ENCODE measurements around the gene LSM11.
"Not testable (repeated sequence)": the region's sequence is repeated elsewhere in the genome, so short reads cannot be mapped to it uniquely, and the experiment has no call there.

The LSM11 gene

DNA sequence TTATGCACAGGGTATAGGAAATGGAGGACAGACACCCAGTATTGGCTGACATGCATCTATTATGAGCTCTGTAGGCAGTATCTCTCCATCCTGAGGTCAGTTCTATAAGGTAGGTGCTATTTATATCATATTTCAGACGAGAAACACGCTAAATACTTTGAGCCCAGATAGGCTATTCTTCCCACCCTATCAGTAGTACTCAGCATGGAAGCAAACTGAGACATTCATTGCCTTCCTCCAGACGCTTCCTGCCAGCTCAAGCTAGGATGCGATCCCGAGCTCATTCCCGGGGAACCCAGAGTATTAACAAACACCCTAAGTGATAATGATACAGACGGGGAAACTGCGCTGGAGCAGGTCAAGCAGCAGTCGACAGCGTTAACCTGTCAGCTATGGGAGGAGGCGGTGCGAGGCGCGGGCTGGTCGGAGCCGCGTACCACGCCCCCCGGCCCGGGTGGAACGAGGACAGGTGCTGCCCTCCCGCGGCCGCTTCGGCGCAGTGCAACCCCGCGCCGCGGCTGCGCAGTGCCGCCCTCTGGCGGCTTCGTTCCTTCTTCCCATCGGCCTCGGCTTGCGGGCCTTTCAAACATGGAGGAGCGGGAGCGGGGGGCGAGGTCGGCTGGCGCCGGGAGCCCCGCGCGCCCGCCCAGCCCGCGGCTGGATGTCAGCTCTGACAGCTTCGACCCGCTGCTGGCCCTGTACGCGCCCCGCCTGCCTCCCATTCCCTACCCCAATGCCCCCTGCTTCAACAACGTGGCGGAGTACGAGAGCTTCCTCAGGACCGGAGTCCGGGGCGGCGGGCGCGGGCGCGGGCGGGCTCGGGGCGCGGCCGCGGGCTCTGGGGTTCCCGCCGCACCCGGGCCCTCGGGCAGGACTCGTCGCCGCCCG is at the start of gene LSM11:
Gene LSM11, plus strand, starts transcription at position 550 of the 888 bp plus-strand sequence. Its CDS starts 39 bp downstream, at position 589.
- TF ChIP-seq, protein P1, sequence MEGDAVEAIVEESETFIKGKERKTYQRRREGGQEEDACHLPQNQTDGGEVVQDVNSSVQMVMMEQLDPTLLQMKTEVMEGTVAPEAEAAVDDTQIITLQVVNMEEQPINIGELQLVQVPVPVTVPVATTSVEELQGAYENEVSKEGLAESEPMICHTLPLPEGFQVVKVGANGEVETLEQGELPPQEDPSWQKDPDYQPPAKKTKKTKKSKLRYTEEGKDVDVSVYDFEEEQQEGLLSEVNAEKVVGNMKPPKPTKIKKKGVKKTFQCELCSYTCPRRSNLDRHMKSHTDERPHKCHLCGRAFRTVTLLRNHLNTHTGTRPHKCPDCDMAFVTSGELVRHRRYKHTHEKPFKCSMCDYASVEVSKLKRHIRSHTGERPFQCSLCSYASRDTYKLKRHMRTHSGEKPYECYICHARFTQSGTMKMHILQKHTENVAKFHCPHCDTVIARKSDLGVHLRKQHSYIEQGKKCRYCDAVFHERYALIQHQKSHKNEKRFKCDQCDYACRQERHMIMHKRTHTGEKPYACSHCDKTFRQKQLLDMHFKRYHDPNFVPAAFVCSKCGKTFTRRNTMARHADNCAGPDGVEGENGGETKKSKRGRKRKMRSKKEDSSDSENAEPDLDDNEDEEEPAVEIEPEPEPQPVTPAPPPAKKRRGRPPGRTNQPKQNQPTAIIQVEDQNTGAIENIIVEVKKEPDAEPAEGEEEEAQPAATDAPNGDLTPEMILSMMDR (conservative IDR thresholded peaks at IDR 0.05; ENCODE audit: low read depth): peak; percentile 100
- CTCF ChIA-PET: interaction anchor here (0.5 to 2.2 kb wide), 50 partner anchors 9 to 1364 kb away, joined by 3 to 15 read pairs (median 4); partner anchors contain the start of gene THG1L
- peak within 1 kb of the TSS; percentile 64 for H3K27ac ChIP-seq

DNA sequence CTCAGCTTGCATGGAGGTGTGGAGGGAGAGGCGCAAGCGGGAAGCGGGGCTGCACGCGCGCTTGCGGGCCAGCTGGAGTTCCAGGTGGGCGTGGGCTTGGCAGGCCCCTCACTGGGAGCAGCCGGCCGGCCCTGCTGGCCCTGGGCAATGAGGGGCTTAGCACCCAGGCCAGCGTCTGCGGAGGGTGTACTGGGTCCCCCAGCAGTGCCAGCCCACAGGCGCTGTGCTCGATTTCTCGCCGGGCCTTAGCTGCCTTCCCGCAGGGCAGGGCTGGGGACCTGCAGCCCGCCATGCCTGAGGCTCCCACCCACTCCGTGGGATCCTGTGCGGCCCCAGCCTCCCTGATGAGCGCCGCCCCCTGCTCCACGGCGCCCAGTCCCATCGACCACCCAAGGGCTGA is 49.7 kb upstream of the LSM11 start:
- DNase-seq (ENCODE audit: low spot score); POLR2A ChIA-PET (ENCODE audit: low non-redundant PET); H3K27ac ChIP-seq; CTCF ChIA-PET: not testable (repeated sequence)

More for the DNA sequence above, at the start of gene LSM11:
- POLR2A ChIA-PET (ENCODE audit: low non-redundant PET): interaction anchor here (0.9 kb wide), 1 partner anchor 12 kb away, joined by 4 read pairs; the partner anchor contains the start of gene THG1L
- peak; percentile 98 for DNase-seq (ENCODE audit: low spot score)

DNA sequence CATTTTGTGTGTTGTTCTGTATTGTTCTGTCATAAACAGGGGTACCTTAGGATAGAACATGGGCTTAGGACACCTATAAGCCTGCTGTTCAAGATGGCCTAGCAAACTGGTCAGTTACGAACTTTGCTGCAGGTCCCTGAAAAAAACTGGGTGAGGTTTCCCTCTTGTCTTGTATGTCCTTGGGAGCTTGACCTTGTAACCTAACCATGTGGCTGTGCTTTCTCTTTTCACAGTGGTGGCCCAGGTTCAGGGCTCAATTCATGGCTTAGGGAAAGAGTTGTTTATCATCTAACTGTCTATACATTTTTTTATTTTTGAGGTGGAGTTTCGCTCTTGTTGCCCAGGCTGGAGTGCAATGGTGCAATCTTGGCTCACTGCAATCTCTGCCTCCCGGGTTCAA is 47.4 kb upstream of the LSM11 start:
- ChIA-PET POLR2A (ENCODE audit: low non-redundant PET) (interaction anchor here (0.7 kb wide), 1 partner anchor 88 kb away, joined by 3 read pairs; no protein-coding TSS in a partner anchor), CTCF (interaction anchor here (0.6 to 0.9 kb wide), 2 partner anchors 27 to 142 kb away, joined by 3 to 4 read pairs; no protein-coding TSS in a partner anchor)
- not testable (repeated sequence) for H3K27ac ChIP-seq; DNase-seq (ENCODE audit: low spot score)

DNA sequence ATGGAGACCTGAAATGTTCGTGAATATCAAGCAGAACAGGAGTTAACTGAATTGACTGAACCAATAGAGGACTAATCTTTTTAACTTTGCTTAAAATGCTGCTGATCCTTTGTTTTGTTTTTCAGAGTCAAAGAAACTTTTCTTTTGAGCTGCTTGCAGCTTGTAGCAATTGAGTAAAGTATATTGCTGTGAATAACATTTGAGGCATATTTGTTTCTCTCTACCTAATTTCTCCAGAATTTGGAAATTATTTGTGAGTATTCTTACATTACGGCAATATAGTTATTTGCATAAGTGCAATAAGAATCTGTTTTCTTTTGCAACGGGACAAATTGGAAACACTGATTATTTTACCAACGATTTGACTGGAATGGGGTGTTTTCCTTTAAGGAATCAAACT is 44.8 kb upstream of the LSM11 start:
- DNase-seq (ENCODE audit: low spot score); H3K27ac ChIP-seq; POLR2A ChIA-PET (ENCODE audit: low non-redundant PET); CTCF ChIA-PET: not testable (repeated sequence)

DNA sequence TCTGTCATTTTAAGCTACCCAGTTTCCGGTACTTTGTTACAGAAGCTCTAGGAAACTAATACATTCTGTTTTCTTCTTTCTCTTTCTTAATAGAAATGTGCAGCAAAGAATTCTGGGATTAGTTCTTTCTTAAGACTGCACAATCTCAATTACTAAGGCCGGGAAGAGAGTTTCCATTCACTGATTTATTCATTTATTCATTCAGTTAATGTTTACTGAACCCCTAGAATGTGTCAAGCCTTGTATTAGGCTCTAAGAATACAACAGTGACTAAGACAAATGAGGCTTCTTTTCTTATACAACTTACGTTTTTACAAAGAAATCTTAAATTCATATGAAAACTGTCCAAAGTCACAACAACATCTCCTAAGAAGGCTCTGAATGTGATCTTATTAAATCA is 39.8 kb upstream of the LSM11 start:
- TF ChIP-seq, protein P1 (conservative IDR thresholded peaks at IDR 0.05; ENCODE audit: low read depth): no peak
- CTCF ChIA-PET: interaction anchor here (0.6 kb wide), 1 partner anchor 113 kb away, joined by 6 read pairs; no protein-coding TSS in a partner anchor
- POLR2A ChIA-PET (ENCODE audit: low non-redundant PET): no interaction called here
- DNase-seq (ENCODE audit: low spot score): no peak
- H3K27ac ChIP-seq: no peak overlapping the region

DNA sequence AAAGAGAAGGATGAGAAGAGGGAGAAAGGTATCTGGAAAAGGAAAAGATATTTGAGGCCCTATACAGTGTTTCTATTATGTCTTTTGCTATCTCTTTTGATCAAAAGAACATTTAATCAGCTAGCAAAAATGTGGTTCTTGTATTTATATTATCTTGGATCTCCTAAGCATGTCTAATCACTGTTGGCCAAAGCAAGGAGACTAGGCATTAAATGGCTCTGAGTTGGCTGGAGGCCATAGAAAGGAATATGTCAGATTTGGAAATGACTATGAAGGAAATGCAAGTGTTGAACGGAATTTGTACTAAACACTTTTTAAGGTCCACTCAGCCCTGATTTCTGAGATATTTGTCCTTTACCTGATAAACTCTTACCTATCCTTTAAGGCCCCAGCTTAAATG is 34.6 kb upstream of the LSM11 start:
- CTCF ChIA-PET: no interaction called here
- TF ChIP-seq, protein P1 (conservative IDR thresholded peaks at IDR 0.05; ENCODE audit: low read depth): no peak
- no peak overlapping the region for H3K27ac ChIP-seq
- no peak for DNase-seq (ENCODE audit: low spot score)
- POLR2A ChIA-PET (ENCODE audit: low non-redundant PET): no interaction called here

DNA sequence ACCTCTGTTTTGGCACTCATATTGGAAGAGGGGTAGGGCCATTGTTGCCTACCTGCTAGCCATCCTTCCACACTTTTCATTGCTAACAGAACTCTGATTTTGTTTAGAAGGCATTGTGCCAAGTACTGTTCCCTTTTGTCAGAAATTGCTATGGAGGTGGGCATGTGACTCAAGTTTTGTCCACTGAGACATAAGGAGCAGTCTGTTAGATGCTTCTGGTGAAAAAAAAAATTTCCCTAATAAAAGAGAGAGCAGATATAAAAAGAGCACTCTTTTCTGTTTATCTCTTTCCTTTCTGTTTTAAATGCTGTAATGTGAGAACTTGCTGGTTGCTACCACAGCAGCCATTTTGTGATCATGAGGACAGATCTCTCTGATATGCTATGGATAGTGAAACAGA is 34.2 kb upstream of the LSM11 start:
- DNase-seq (ENCODE audit: low spot score): no peak
- ChIA-PET CTCF (no interaction called here), POLR2A (ENCODE audit: low non-redundant PET) (no interaction called here)
- TF ChIP-seq, protein P1 (conservative IDR thresholded peaks at IDR 0.05; ENCODE audit: low read depth): no peak
- H3K27ac ChIP-seq: no peak overlapping the region

DNA sequence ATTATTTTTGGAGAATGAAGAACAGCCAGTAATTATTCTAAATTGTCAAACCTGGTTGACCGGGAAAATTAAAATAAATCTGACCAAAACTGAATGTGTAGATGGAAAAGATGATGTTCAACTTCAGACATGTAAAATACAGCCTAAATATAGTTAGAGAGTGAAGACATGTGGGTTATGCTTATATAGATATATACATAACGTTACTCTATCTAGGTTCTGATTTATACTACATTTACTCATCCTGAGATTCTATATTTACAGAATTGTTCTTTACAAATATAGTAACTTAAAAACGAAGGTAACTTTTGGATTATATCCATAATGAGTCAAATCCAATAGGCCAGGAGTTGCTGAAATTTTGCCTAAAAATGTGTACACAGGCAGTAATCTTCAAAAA is 33.1 kb upstream of the LSM11 start:
- no peak for DNase-seq (ENCODE audit: low spot score)
- TF ChIP-seq, protein P1 (conservative IDR thresholded peaks at IDR 0.05; ENCODE audit: low read depth): no peak
- no peak overlapping the region for H3K27ac ChIP-seq
- CTCF ChIA-PET: no interaction called here
- POLR2A ChIA-PET (ENCODE audit: low non-redundant PET): no interaction called here

Data from RWPE1 (cell line).